Neutrophil (primary cell): Measurements from ENCODE around the gene RTN4.

Experiments used
- H3K27ac ChIP-seq: fragments of 200-600 bp; sonication (generic); 2 replicates; pipeline ENCODE4 v1.5.1; 2016; ENCODE audit warnings: mild to moderate bottlenecking, moderate library complexity
- H3K27me3 ChIP-seq: fragments of 200-600 bp; sonication (generic); 2 replicates; pipeline ENCODE4 v1.6.0; 2016; ENCODE audit warnings: mild to moderate bottlenecking
- H3K36me3 ChIP-seq: fragments of 200-600 bp; sonication (generic); 2 replicates; pipeline ENCODE4 v1.5.1; 2017
- H3K4me1 ChIP-seq, 2 experiments: fragments of 200-600 bp in 1 of 2; sonication (generic) in 1 of 2; 1 replicate in 1 of 2; 2 replicates in 1 of 2; pipeline versions ENCODE4 v1.5.1 to v1.6.1; 2013 to 2016; ENCODE audit warnings: low read depth in 1 of 2, low read length in 1 of 2, mild to moderate bottlenecking in 1 of 2, moderate library complexity in 1 of 2; ENCODE audit not compliant: control insufficient read depth in 1 of 2, insufficient read depth in 1 of 2
- H3K4me3 ChIP-seq, 2 experiments: fragments of 200-600 bp in 1 of 2; sonication (generic) in 1 of 2; 1 replicate in 1 of 2; 2 replicates in 1 of 2; pipeline ENCODE4 v1.5.1; 2013 to 2016; ENCODE audit warnings: low read depth in 1 of 2, low read length in 1 of 2, mild to moderate bottlenecking in 1 of 2, moderate library complexity in 1 of 2
- H3K9me3 ChIP-seq: fragments of 200-600 bp; sonication (generic); 2 replicates; pipeline ENCODE4 v1.5.1; 2016
- CTCF ChIP-seq: fragments of 200-600 bp; sonication (generic); IDR thresholded peaks from 2 replicates; pipeline ENCODE4 v1.5.1; 2016; ENCODE audit warnings: antibody characterized with exemption

RTN4 gene

GRCh38 chr2:54924121-54924520 is 126.1 kb downstream of the RTN4 start:
- TF ChIP-seq CTCF = no peak
- Histone ChIP-seq H3K9me3 (no peaks in the 10 kb centered on the region), H3K27me3 (no peaks in the 10 kb centered on the region), H3K27ac (no peak overlapping the region), H3K36me3 (no peaks in the 10 kb centered on the region), H3K4me1 (no peaks in the 10 kb centered on the region), H3K4me3 (no peak overlapping the region)
